Thyroid gland (tissue), 4 donors: ENCODE measurements around the gene USP36.

ENCODE experiments used
- POLR2A ChIP-seq, 2 donors: fragments of 450-650 bp; IDR thresholded peaks; one replicate each; pipeline ENCODE4 v1.6.1; 2017; ENCODE audit warnings: antibody characterized with exemption in 2 of 2, mild to moderate bottlenecking in 2 of 2, moderate library complexity in 1 of 2
- TF ChIP-seq, protein P1 (sequence below), 6 experiments: fragments of 200-600 bp in 3 of 6; fragments of 450-650 bp in 3 of 6; sonication (generic) in 3 of 6; IDR thresholded peaks; one replicate each; pipeline ENCODE4 v1.5.1; 2016 to 2019; ENCODE audit warnings: antibody characterized with exemption in 6 of 6, mild to moderate bottlenecking in 2 of 6, inconsistent platforms in 1 of 6, moderate library complexity in 1 of 6

DNA sequence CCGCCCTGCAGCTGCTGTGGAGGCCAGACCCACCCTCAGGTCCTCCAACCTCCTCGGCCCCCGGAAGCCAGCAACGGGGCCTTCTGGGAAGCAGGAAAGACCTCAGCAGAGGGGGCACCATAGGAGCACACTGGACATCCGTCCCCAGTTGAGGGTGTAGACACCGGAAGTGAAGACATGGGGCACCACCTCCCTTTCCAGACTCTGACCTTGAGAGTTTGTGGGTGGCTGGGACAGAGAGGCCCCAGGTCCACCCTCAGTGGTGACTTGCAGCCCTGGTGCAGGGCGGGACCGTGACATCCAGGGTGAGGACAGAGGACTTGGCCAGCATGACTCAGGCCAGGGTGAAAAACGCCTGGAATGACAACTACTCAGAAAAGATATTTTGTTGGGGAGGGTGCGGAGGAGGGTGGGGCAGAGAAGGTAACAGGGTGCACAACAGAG lies 42.5 kb upstream of the USP36 start:
- TF ChIP-seq POLR2A (IDR thresholded peaks at IDR 0.05): no peak
- TF ChIP-seq, protein P1, sequence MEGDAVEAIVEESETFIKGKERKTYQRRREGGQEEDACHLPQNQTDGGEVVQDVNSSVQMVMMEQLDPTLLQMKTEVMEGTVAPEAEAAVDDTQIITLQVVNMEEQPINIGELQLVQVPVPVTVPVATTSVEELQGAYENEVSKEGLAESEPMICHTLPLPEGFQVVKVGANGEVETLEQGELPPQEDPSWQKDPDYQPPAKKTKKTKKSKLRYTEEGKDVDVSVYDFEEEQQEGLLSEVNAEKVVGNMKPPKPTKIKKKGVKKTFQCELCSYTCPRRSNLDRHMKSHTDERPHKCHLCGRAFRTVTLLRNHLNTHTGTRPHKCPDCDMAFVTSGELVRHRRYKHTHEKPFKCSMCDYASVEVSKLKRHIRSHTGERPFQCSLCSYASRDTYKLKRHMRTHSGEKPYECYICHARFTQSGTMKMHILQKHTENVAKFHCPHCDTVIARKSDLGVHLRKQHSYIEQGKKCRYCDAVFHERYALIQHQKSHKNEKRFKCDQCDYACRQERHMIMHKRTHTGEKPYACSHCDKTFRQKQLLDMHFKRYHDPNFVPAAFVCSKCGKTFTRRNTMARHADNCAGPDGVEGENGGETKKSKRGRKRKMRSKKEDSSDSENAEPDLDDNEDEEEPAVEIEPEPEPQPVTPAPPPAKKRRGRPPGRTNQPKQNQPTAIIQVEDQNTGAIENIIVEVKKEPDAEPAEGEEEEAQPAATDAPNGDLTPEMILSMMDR (IDR thresholded peaks at IDR 0.05): no peak
